ENCODE measurements around the gene TBC1D30. TPM values are rescaled to one million over a fixed set of nuclear protein-coding genes. Genes with fewer than 3 reads are reported as not detected.
A peak's percentile ranks its signal among the peaks of the same experiment; 100 is the strongest.

Gene TBC1D30
- polyA plus RNA-seq, 2 of the 4 experiments (the other 2 are of a cell fraction): 0.65 to 3.5 TPM

GRCh38 chr12:64883264-64884163 lies 59.1 kb downstream of the TBC1D30 start:
- FAIRE-seq (no peak), DNase-seq (ENCODE audit: low read depth in 1 of 2, low spot score in 1 of 2) (peak; percentile 27 to 30), ATAC-seq (peak; percentile 56 to 68; a peak in 4 of 6 replicates)
- Histone ChIP-seq H3K4me3 (no peak overlapping the region), H3K27ac (no peak overlapping the region), H3K4me1 (no peaks in the 10 kb centered on the region), H3K4me2 (no peak overlapping the region), H3K9me3 (no peaks in the 10 kb centered on the region)
- 52% methylated on average over 14 of the region's 17 CpGs for WGBS (ENCODE audit: missing lambda C conversion rate)
- ChIA-PET POLR2A (interaction anchor here (0.9 kb wide), 1 partner anchor 73 kb away, joined by 3 read pairs; no protein-coding TSS in a partner anchor), CTCF (interaction anchor here (0.6 to 2.8 kb wide), 7 partner anchors 8 to 353 kb away, joined by 3 to 15 read pairs (median 3); no protein-coding TSS in a partner anchor)
- TF ChIP-seq MAZ (IDR thresholded peaks at IDR 0.05; ENCODE audit: borderline replicate concordance, low read depth, low read length): no peak
- TF ChIP-seq ZNF302 (CRISPR knock-in tag; IDR thresholded peaks at IDR 0.05): no peak
- no peak for TF ChIP-seq KDM5A (IDR thresholded peaks at IDR 0.05)
- TF ChIP-seq CBX8 (IDR thresholded peaks at IDR 0.05): no peak

- Histone ChIP-seq H3K4me2 (no peak overlapping the region), H3K27ac (no peak overlapping the region), H3K4me1 (no peaks in the 10 kb centered on the region), H3K4me3 (no peak overlapping the region), H3K9me3 (no peaks in the 10 kb centered on the region)
- POLR2A ChIA-PET: no interaction called here
- 61% methylated on average over 3 of the region's 3 CpGs for WGBS (ENCODE audit: missing lambda C conversion rate)
- ATAC-seq (no peak), FAIRE-seq (no peak), DNase-seq (ENCODE audit: low read depth in 1 of 2, low spot score in 1 of 2) (no peak)
- TF ChIP-seq CTCF (IDR thresholded peaks at IDR 0.05) (no peak), CBX8 (IDR thresholded peaks at IDR 0.05) (no peak), JUN (IDR thresholded peaks at IDR 0.05) (no peak), USF2 (IDR thresholded peaks at IDR 0.05) (no peak), EHF (CRISPR knock-in tag; IDR thresholded peaks at IDR 0.05) (no peak), TFCP2L1 (CRISPR knock-in tag; IDR thresholded peaks at IDR 0.05) (no peak), PHF8 (IDR thresholded peaks at IDR 0.05; ENCODE audit: borderline replicate concordance, low read depth) (no peak)
- CTCF ChIA-PET: interaction anchor here (0.6 to 1.3 kb wide), 3 partner anchors 82 to 352 kb away, joined by 3 to 4 read pairs (median 3); no protein-coding TSS in a partner anchor
These were observed 59.7 kb downstream of the TBC1D30 start for GRCh38 chr12:64884164-64884542.

- Histone ChIP-seq H3K4me2 (no peak overlapping the region), H3K9me3 (no peaks in the 10 kb centered on the region), H3K4me3 (no peak overlapping the region), H3K4me1 (no peaks in the 10 kb centered on the region), H3K27ac (no peak overlapping the region)
- ChIA-PET POLR2A (no interaction called here), CTCF (interaction anchor here (1.3 kb wide), 1 partner anchor 83 kb away, joined by 4 read pairs; no protein-coding TSS in a partner anchor)
- no peak for TF ChIP-seq RAD21 (conservative IDR thresholded peaks at IDR 0.05 in 1 of 2, IDR thresholded peaks at IDR 0.05 in 1 of 2)
- TF ChIP-seq CHD2 (IDR thresholded peaks at IDR 0.05; ENCODE audit: low read length, partially characterized antibody): no peak
- TF ChIP-seq SMC3 (IDR thresholded peaks at IDR 0.05): no peak
- no peak for TF ChIP-seq MAFK (IDR thresholded peaks at IDR 0.05; ENCODE audit: partially characterized antibody)
- TF ChIP-seq CEBPB (IDR thresholded peaks at IDR 0.05): no peak
- TF ChIP-seq NFE2L2 (conservative IDR thresholded peaks at IDR 0.05; ENCODE audit: low read length): no peak
- no peak for TF ChIP-seq HMGXB4 (CRISPR knock-in tag; IDR thresholded peaks at IDR 0.05; ENCODE audit: borderline replicate concordance)
- no peak for TF ChIP-seq PBX3 (IDR thresholded peaks at IDR 0.05)
- no peak for TF ChIP-seq HDAC2 (IDR thresholded peaks at IDR 0.05)
- TF ChIP-seq KDM5A (IDR thresholded peaks at IDR 0.05): no peak
- TF ChIP-seq HOXA7 (CRISPR knock-in tag; IDR thresholded peaks at IDR 0.05): no peak
- TF ChIP-seq ZFP36 (IDR thresholded peaks at IDR 0.05; ENCODE audit: borderline replicate concordance, partially characterized antibody): no peak
- TF ChIP-seq GATA3 (IDR thresholded peaks at IDR 0.05; ENCODE audit: borderline replicate concordance): no peak
- no peak for ATAC-seq
- WGBS (ENCODE audit: missing lambda C conversion rate): 61% methylated on average over 3 of the region's 3 CpGs
- no peak for DNase-seq (ENCODE audit: low read depth in 1 of 2, low spot score in 1 of 2)
- FAIRE-seq: no peak
These were observed 60.3 kb downstream of the TBC1D30 start for GRCh38 chr12:64884728-64885127.

Data from A549 (cell line).